Colonic mucosa (tissue), 4 donors: ENCODE data around the gene DLG2. TPM values are rescaled to one million over a fixed set of nuclear protein-coding genes. Genes with fewer than 3 reads are reported as not detected.
"Not testable (repeated sequence)": the region's sequence is repeated elsewhere in the genome, so short reads cannot be mapped to it uniquely, and the experiment has no call there.

Experiments used
- DNase-seq: peaks from one replicate; pipeline ENCODE4 v3.0.0-alpha.2; 2020
- H3K27ac ChIP-seq: fragments of 200-600 bp; one replicate; pipeline ENCODE4 v1.8.0; 2021
- H3K27me3 ChIP-seq: fragments of 200-600 bp; one replicate; pipeline ENCODE4 v1.8.0; 2021
- H3K36me3 ChIP-seq: fragments of 200-600 bp; one replicate; pipeline ENCODE4 v1.8.0; 2021
- H3K4me1 ChIP-seq: fragments of 200-600 bp; one replicate; pipeline ENCODE4 v1.8.0; 2021; ENCODE audit warnings: mild to moderate bottlenecking
- H3K4me3 ChIP-seq: fragments of 200-600 bp; one replicate; pipeline ENCODE4 v1.8.0; 2021
- H3K9ac ChIP-seq, 2 donors: one replicate each; pipeline ENCODE4 v1.7.0; 2013; ENCODE audit warnings: control low read depth in 2 of 2, low read depth in 2 of 2, low read length in 2 of 2
- H3K9me3 ChIP-seq: fragments of 200-600 bp; one replicate; pipeline ENCODE4 v1.8.0; 2021
- CTCF ChIP-seq: fragments of 200-600 bp; IDR thresholded peaks from one replicate; pipeline ENCODE4 v1.8.0; 2022; ENCODE audit warnings: antibody characterized with exemption, mild to moderate bottlenecking
- intact Hi-C: fragments of 100-400 bp; cut with DNase I; formaldehyde crosslinking; loops from one replicate; pipeline ENCODE4 v1.14.1; 2022
- total RNA-seq, 2 donors: library from RNA; stranded (reverse); fragmentation: NEBNext Ultra II Directional in 1 of 2; extraction: Animal tissue kit (Norgen Biotek cat#: 25700) in 1 of 2; gene quantifications; one replicate each; pipeline ENCODE4 v1.2.1, GENCODE V29; 2021
- donor health status: healthy.
- donor health status: DM: no; HTN: no; CAD: no.
- donor health status: DM: no; HTN: no; CAD: no.

Gene DLG2
- total RNA-seq, 2 donors from 2014 or later, result 1.4 to 3.3 TPM

GRCh38 chr11:84853841-84854497 lies 773.2 kb downstream of the DLG2 start:
- H3K4me1 ChIP-seq, result no peaks in the 10 kb centered on the region
- no peak overlapping the region for H3K9ac ChIP-seq
- H3K4me3 ChIP-seq, result no peak overlapping the region
- H3K27ac ChIP-seq, result no peak overlapping the region
- intact Hi-C loops, result no loop called here
- H3K36me3 ChIP-seq, result no peaks in the 10 kb centered on the region
- H3K27me3 ChIP-seq, result no peaks in the 10 kb centered on the region
- DNase-seq, result no peak
- H3K9me3 ChIP-seq, result no peaks in the 10 kb centered on the region
- TF ChIP-seq CTCF, result no peak

GRCh38 chr11:84847842-84848241 lies 779.3 kb downstream of the DLG2 start:
- H3K27me3 ChIP-seq, result no peaks in the 10 kb centered on the region
- DNase-seq, result no peak
- intact Hi-C loops, result no loop called here
- H3K9ac ChIP-seq, result no peak overlapping the region
- H3K36me3 ChIP-seq, result no peaks in the 10 kb centered on the region
- TF ChIP-seq CTCF, result no peak
- H3K27ac ChIP-seq, result no peak overlapping the region
- no peak overlapping the region for H3K4me3 ChIP-seq
- H3K4me1 ChIP-seq, result no peaks in the 10 kb centered on the region
- H3K9me3 ChIP-seq, result no peaks in the 10 kb centered on the region

GRCh38 chr11:84840201-84840600 lies 786.9 kb downstream of the DLG2 start:
- H3K4me3 ChIP-seq, H3K36me3 ChIP-seq, H3K27me3 ChIP-seq, H3K4me1 ChIP-seq, H3K9ac ChIP-seq, DNase-seq, H3K27ac ChIP-seq, H3K9me3 ChIP-seq, intact Hi-C loops: not testable (repeated sequence)

GRCh38 chr11:84837402-84838069 lies 789.6 kb downstream of the DLG2 start:
- no peaks in the 10 kb centered on the region for H3K9me3 ChIP-seq
- intact Hi-C loops, result no loop called here
- no peaks in the 10 kb centered on the region for H3K36me3 ChIP-seq
- no peaks in the 10 kb centered on the region for H3K27me3 ChIP-seq
- no peak overlapping the region for H3K4me3 ChIP-seq
- no peaks in the 10 kb centered on the region for H3K4me1 ChIP-seq
- no peak for DNase-seq
- H3K9ac ChIP-seq, result no peak overlapping the region
- H3K27ac ChIP-seq, result no peak overlapping the region
- no peak for TF ChIP-seq CTCF

GRCh38 chr11:84836371-84836770 lies 790.8 kb downstream of the DLG2 start:
- TF ChIP-seq CTCF, result no peak
- no peak overlapping the region for H3K4me3 ChIP-seq
- no peaks in the 10 kb centered on the region for H3K36me3 ChIP-seq
- intact Hi-C loops, result no loop called here
- H3K27ac ChIP-seq, result no peak overlapping the region
- no peaks in the 10 kb centered on the region for H3K9me3 ChIP-seq
- no peak overlapping the region for H3K9ac ChIP-seq
- no peaks in the 10 kb centered on the region for H3K4me1 ChIP-seq
- H3K27me3 ChIP-seq, result no peaks in the 10 kb centered on the region
- no peak for DNase-seq

GRCh38 chr11:84833488-84834088 lies 793.6 kb downstream of the DLG2 start:
- Histone ChIP-seq H3K4me1 (no peaks in the 10 kb centered on the region), H3K9ac (no peak overlapping the region), H3K27ac (peak overlapping the region; percentile 18), H3K4me3 (no peak overlapping the region), H3K9me3 (no peaks in the 10 kb centered on the region), H3K36me3 (no peaks in the 10 kb centered on the region), H3K27me3 (no peaks in the 10 kb centered on the region)
- intact Hi-C loops, result no loop called here
- TF ChIP-seq CTCF, result no peak
- peak; percentile 27 for DNase-seq
